Stromal cell of bone marrow (primary cell): ENCODE results near the gene SCN4B.

Experiments used
- DNase-seq: peaks from one replicate; pipeline ENCODE4 v3.0.0-alpha.2; 2012; ENCODE audit warnings: low read depth

The SCN4B gene

GRCh38 chr11:118152020-118152551 lies 537 bp downstream of the SCN4B start:
- no peak for DNase-seq

GRCh38 chr11:118151431-118151830 lies 1.2 kb downstream of the SCN4B start:
- DNase-seq, result no peak

- DNase-seq, result no peak
These were observed 3.1 kb downstream of the SCN4B start for GRCh38 chr11:118149493-118149892.

GRCh38 chr11:118148856-118149255 lies 3.8 kb downstream of the SCN4B start:
- no peak for DNase-seq

- DNase-seq, result no peak
These were observed 4.4 kb downstream of the SCN4B start for GRCh38 chr11:118148240-118148639.

GRCh38 chr11:118147502-118147901 lies 5.1 kb downstream of the SCN4B start:
- DNase-seq, result no peak

- no peak for DNase-seq
These were observed 6.1 kb downstream of the SCN4B start for GRCh38 chr11:118146554-118146953.

- DNase-seq, result peak; percentile 21
These were observed 7.1 kb downstream of the SCN4B start for GRCh38 chr11:118145285-118146227.

GRCh38 chr11:118144301-118145268 lies 8.0 kb downstream of the SCN4B start:
- DNase-seq, result no peak

GRCh38 chr11:118143661-118144185 lies 8.9 kb downstream of the SCN4B start:
- DNase-seq, result no peak

- no peak for DNase-seq
These were observed 9.8 kb downstream of the SCN4B start for GRCh38 chr11:118142809-118143208.

- DNase-seq, result no peak
These were observed 10.5 kb downstream of the SCN4B start for GRCh38 chr11:118142081-118142480.

- DNase-seq, result no peak
These were observed 13.0 kb downstream of the SCN4B start for GRCh38 chr11:118139578-118139977.

GRCh38 chr11:118138839-118139420 lies 13.7 kb downstream of the SCN4B start:
- no peak for DNase-seq

- no peak for DNase-seq
These were observed 15.8 kb downstream of the SCN4B start for GRCh38 chr11:118136801-118137200.

- no peak for DNase-seq
These were observed 16.3 kb downstream of the SCN4B start for GRCh38 chr11:118136341-118136740.

GRCh38 chr11:118135796-118136165 lies 16.8 kb downstream of the SCN4B start:
- DNase-seq, result no peak

- DNase-seq, result no peak
These were observed 17.4 kb downstream of the SCN4B start for GRCh38 chr11:118135051-118135795.

- no peak for DNase-seq
These were observed 18.8 kb downstream of the SCN4B start for GRCh38 chr11:118133816-118134215.

- no peak for DNase-seq
These were observed 20.1 kb downstream of the SCN4B start for GRCh38 chr11:118132385-118133151.
